H9 (cell line): Measurements from ENCODE around the gene COX17. TPM values are rescaled to one million over a fixed set of nuclear protein-coding genes. Genes with fewer than 3 reads are reported as not detected.
A peak's percentile ranks its signal among the peaks of the same experiment; 100 is the strongest.

Source experiments
- DNase-seq: peaks from one replicate; pipeline ENCODE4 v3.0.0-alpha.2; 2017
- H2AFZ ChIP-seq: one replicate; pipeline ENCODE4 v1.6.1; 2013; ENCODE audit warnings: mild to moderate bottlenecking, low read length, control low read depth, moderate library complexity
- H2AK5ac ChIP-seq: 2 replicates; pipeline ENCODE4 v1.6.1; 2013; ENCODE audit warnings: low read length, control low read depth, mixed read lengths; ENCODE audit not compliant: insufficient read length
- H2BK120ac ChIP-seq: one replicate; pipeline ENCODE4 v1.6.1; 2013; ENCODE audit warnings: low read depth, mild to moderate bottlenecking, low read length, control low read depth, inconsistent platforms; ENCODE audit not compliant: poor library complexity, severe bottlenecking
- H2BK12ac ChIP-seq: 2 replicates; pipeline ENCODE4 v1.6.1; 2013; ENCODE audit warnings: low read length, control low read depth, mixed read lengths, low read depth; ENCODE audit not compliant: insufficient read length
- H2BK15ac ChIP-seq: 2 replicates; pipeline ENCODE4 v1.6.1; 2013; ENCODE audit warnings: low read depth, low read length, control low read depth
- H2BK20ac ChIP-seq: one replicate; pipeline ENCODE4 v1.6.1; 2013; ENCODE audit warnings: low read depth, mild to moderate bottlenecking, low read length, control low read depth, inconsistent platforms; ENCODE audit not compliant: poor library complexity, severe bottlenecking
- H2BK5ac ChIP-seq: 2 replicates; pipeline ENCODE4 v1.6.1; 2013; ENCODE audit warnings: low read length, control low read depth, mixed read lengths; ENCODE audit not compliant: insufficient read length
- H3K14ac ChIP-seq: 2 replicates; pipeline ENCODE4 v1.6.1; 2013; ENCODE audit warnings: low read length, control low read depth; ENCODE audit not compliant: insufficient read depth
- H3K18ac ChIP-seq: 2 replicates; pipeline ENCODE4 v1.6.1; 2013; ENCODE audit warnings: low read depth, mild to moderate bottlenecking, mixed read lengths, low read length, control low read depth; ENCODE audit not compliant: insufficient read length
- H3K23ac ChIP-seq: 2 replicates; pipeline ENCODE4 v1.6.1; 2013; ENCODE audit warnings: low read length, control low read depth, mixed read lengths, low read depth; ENCODE audit not compliant: insufficient read length
- H3K23me2 ChIP-seq: 2 replicates; pipeline ENCODE4 v1.6.1; 2013; ENCODE audit warnings: low read depth, mild to moderate bottlenecking, mixed read lengths, low read length, control low read depth; ENCODE audit not compliant: insufficient read length, poor library complexity, severe bottlenecking
- H3K27ac ChIP-seq: 2 replicates; pipeline ENCODE4 v1.5.1; 2013; ENCODE audit warnings: low read length, control low read depth, mixed read lengths, low read depth; ENCODE audit not compliant: insufficient read length
- H3K27me3 ChIP-seq: 2 replicates; pipeline ENCODE4 v1.6.1; 2013; ENCODE audit warnings: low read length, control low read depth, inconsistent platforms; ENCODE audit not compliant: insufficient read depth
- H3K4ac ChIP-seq: 2 replicates; pipeline ENCODE4 v1.6.1; 2013; ENCODE audit warnings: low read depth, mild to moderate bottlenecking, control low read depth, inconsistent platforms, low read length, moderate library complexity
- H3K4me1 ChIP-seq: 2 replicates; pipeline ENCODE4 v1.6.1; 2013; ENCODE audit warnings: low read length, control low read depth, inconsistent platforms; ENCODE audit not compliant: insufficient read depth
- H3K4me2 ChIP-seq: 2 replicates; pipeline ENCODE4 v1.6.1; 2013; ENCODE audit warnings: low read length, control low read depth, mixed read lengths; ENCODE audit not compliant: insufficient read length, insufficient read depth
- H3K56ac ChIP-seq: 2 replicates; pipeline ENCODE4 v1.6.1; 2013; ENCODE audit warnings: low read depth, mild to moderate bottlenecking, mixed read lengths, low read length, control low read depth; ENCODE audit not compliant: insufficient read length
- H3K79me1 ChIP-seq: 2 replicates; pipeline ENCODE4 v1.6.1; 2013; ENCODE audit warnings: low read depth, mild to moderate bottlenecking, moderate library complexity, low read length, control low read depth, inconsistent platforms; ENCODE audit not compliant: insufficient read depth, poor library complexity, severe bottlenecking
- H3K79me2 ChIP-seq: 2 replicates; pipeline ENCODE4 v1.6.1; 2013; ENCODE audit warnings: low read length, control low read depth, inconsistent platforms; ENCODE audit not compliant: insufficient read depth
- H3K9ac ChIP-seq: 2 replicates; pipeline ENCODE4 v1.6.1; 2013; ENCODE audit warnings: low read length, control low read depth, mixed read lengths; ENCODE audit not compliant: insufficient read length; ENCODE audit errors: extremely low read depth
- H3K9me3 ChIP-seq: one replicate; pipeline ENCODE4 v1.6.1; 2013; ENCODE audit warnings: low read depth, low read length, inconsistent platforms; ENCODE audit not compliant: control insufficient read depth
- H3T11ph ChIP-seq: one replicate; pipeline ENCODE4 v1.6.1; 2013; ENCODE audit warnings: mild to moderate bottlenecking, low read length, control low read depth, inconsistent platforms
- H4K20me1 ChIP-seq: one replicate; pipeline ENCODE4 v1.6.1; 2013; ENCODE audit not compliant: control insufficient read depth, insufficient read length, insufficient read depth
- H4K5ac ChIP-seq: 2 replicates; pipeline ENCODE4 v1.6.1; 2013; ENCODE audit warnings: low read depth, mild to moderate bottlenecking, mixed read lengths, low read length, control low read depth; ENCODE audit not compliant: insufficient read length
- H4K8ac ChIP-seq: replicated peaks from 2 replicates; pipeline ENCODE4 v1.6.1; 2013; ENCODE audit warnings: low read length, control low read depth, mixed read lengths, low read depth; ENCODE audit not compliant: insufficient read length
- H4K91ac ChIP-seq: 2 replicates; pipeline ENCODE4 v1.6.1; 2013; ENCODE audit warnings: low read depth, mild to moderate bottlenecking, moderate library complexity, mixed read lengths, low read length, control low read depth; ENCODE audit not compliant: insufficient read length
- H3K27ac Mint-ChIP-seq, 3 experiments: 2 replicates in 2 of 3; 3 replicates in 1 of 3; pipeline ENCODE4 v1.8.0; 2020 to 2021; ENCODE audit warnings: mixed read lengths in 3 of 3, mild to moderate bottlenecking in 1 of 3, moderate library complexity in 1 of 3
- H3K27me3 Mint-ChIP-seq: 2 replicates; pipeline ENCODE4 v1.8.0; 2021; ENCODE audit warnings: low read depth, mild to moderate bottlenecking, moderate library complexity, mixed read lengths
- H3K36me3 Mint-ChIP-seq, 3 experiments: 2 replicates in 2 of 3; 3 replicates in 1 of 3; pipeline ENCODE4 v1.8.0; 2020 to 2021; ENCODE audit warnings: low read depth in 3 of 3, mixed read lengths in 3 of 3; ENCODE audit not compliant: insufficient read depth in 1 of 3
- H3K4me1 Mint-ChIP-seq, 2 experiments: 2 replicates each; pipeline ENCODE4 v1.8.0; 2020; ENCODE audit warnings: mixed read lengths in 2 of 2
- H3K4me3 Mint-ChIP-seq, 2 experiments: 2 replicates in 1 of 2; 3 replicates in 1 of 2; pipeline ENCODE4 v1.8.0; 2020 to 2021; ENCODE audit warnings: mild to moderate bottlenecking in 2 of 2, mixed read lengths in 2 of 2, moderate library complexity in 1 of 2
- H3K9me3 Mint-ChIP-seq, 2 experiments: 2 replicates in 1 of 2; 3 replicates in 1 of 2; pipeline ENCODE4 v1.8.0; 2020; ENCODE audit warnings: mild to moderate bottlenecking in 2 of 2, mixed read lengths in 2 of 2, moderate library complexity in 1 of 2
- WGBS: extraction: QIAGEN DNeasy Blood & Tissue Kit; methylation state at CpG from one replicate; pipeline ENCODE4 v1.1.7; 2013; ENCODE audit warnings: missing lambda C conversion rate, low lambda C conversion rate, mixed read lengths; ENCODE audit not compliant: insufficient read length; ENCODE audit errors: extremely low coverage; 5-methylcytosine and 5-hydroxymethylcytosine counted together
- total RNA-seq: library from RNA; stranded (reverse); gene quantifications from 2 replicates; pipeline ENCODE4 v1.2.1, GENCODE V29; 2021
- TF ChIP-seq, protein P1 (sequence below): fragments of 200-600 bp; sonication (generic); conservative IDR thresholded peaks from 3 replicates; pipeline ENCODE4 v1.8.0; 2021; ENCODE audit warnings: antibody characterized with exemption, mild to moderate bottlenecking

Gene COX17
- total RNA-seq, 1 experiment from 2014 or later: 47.0 TPM

DNA sequence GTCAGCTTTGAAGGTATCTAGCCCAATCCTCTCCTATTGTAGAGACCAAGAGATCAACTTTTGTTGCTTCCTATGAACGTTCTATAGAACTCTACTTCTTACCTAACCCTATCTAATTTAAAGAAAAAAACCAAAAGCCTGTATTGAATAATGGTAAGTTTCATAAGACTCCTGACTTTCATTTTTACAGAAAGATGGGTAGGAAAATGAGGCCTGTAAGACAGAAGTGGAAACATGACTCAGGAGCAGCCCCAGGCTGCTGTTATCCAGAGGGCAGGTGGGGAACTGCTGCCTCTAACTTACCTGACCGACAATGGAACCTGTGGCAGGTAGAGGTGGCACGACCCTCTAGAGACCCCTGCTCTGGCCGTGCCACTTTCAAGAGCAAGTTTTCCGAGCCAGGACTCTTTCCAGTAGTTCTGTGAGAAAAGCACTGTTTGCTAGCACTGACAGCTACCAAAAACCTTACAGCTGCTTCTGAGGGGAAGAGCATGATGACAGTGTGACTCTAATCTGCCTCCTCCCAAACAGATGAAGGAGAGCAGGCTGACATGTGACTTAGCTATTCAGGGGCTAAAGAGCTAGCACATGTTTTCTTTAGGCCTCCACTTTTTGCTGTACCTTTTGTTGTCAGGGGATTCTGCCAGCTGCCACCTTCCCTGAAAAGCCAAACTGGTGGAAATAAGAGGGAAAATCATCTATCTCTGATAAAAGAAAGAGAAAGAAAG is 34.3 kb downstream of the COX17 start:
- Histone ChIP-seq H3K27ac (no peak overlapping the region), H3K18ac (no peak overlapping the region), H3K9ac (no peak overlapping the region), H3K23me2 (no peaks in the 10 kb centered on the region), H4K5ac (no peak overlapping the region), H2AK5ac (no peak overlapping the region), H3K79me1 (no peaks in the 10 kb centered on the region), H3K4ac (no peak overlapping the region), H4K8ac (no peak overlapping the region), H2BK5ac (no peak overlapping the region), H3T11ph (no peak overlapping the region), H2BK120ac (no peak overlapping the region), H3K4me1 (no peaks in the 10 kb centered on the region; the same call in 1 of the 2 replicates), H2BK15ac (no peak overlapping the region), H2AFZ (no peak overlapping the region), H3K79me2 (no peaks in the 10 kb centered on the region), H4K91ac (no peak overlapping the region), H2BK12ac (no peak overlapping the region), H3K27me3 (no peaks in the 10 kb centered on the region), H3K9me3 (no peaks in the 10 kb centered on the region), H2BK20ac (no peak overlapping the region), H4K20me1 (no peaks in the 10 kb centered on the region), H3K56ac (no peak overlapping the region), H3K14ac (no peak overlapping the region), H3K23ac (no peak overlapping the region), H3K4me2 (no peak overlapping the region)
- Mint-ChIP-seq H3K9me3 (no peaks in the 10 kb centered on the region), H3K36me3 (no peaks in the 10 kb centered on the region; a peak in 2 of 7 replicates), H3K27ac (peak overlapping the region in 1 of 3 experiments; percentile 83; a peak in 1 of 7 replicates), H3K4me1 (peaks cover 15 to 24% of the 10 kb centered on the region in 2 experiments), H3K27me3 (no peaks in the 10 kb centered on the region), H3K4me3 (no peak overlapping the region)
- TF ChIP-seq, protein P1, sequence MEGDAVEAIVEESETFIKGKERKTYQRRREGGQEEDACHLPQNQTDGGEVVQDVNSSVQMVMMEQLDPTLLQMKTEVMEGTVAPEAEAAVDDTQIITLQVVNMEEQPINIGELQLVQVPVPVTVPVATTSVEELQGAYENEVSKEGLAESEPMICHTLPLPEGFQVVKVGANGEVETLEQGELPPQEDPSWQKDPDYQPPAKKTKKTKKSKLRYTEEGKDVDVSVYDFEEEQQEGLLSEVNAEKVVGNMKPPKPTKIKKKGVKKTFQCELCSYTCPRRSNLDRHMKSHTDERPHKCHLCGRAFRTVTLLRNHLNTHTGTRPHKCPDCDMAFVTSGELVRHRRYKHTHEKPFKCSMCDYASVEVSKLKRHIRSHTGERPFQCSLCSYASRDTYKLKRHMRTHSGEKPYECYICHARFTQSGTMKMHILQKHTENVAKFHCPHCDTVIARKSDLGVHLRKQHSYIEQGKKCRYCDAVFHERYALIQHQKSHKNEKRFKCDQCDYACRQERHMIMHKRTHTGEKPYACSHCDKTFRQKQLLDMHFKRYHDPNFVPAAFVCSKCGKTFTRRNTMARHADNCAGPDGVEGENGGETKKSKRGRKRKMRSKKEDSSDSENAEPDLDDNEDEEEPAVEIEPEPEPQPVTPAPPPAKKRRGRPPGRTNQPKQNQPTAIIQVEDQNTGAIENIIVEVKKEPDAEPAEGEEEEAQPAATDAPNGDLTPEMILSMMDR: no peak
- no peak for DNase-seq
- no CpG with 5 or more reads among the region's 5 CpGs for WGBS
